ENCODE measurements around the gene FMN2.

GRCh38 chr1:240107058-240107684 is 15.5 kb downstream of the FMN2 start:
- TF ChIP-seq EZH2phosphoT487 (IDR thresholded peaks at IDR 0.05): no peak
- TF ChIP-seq, protein P1, sequence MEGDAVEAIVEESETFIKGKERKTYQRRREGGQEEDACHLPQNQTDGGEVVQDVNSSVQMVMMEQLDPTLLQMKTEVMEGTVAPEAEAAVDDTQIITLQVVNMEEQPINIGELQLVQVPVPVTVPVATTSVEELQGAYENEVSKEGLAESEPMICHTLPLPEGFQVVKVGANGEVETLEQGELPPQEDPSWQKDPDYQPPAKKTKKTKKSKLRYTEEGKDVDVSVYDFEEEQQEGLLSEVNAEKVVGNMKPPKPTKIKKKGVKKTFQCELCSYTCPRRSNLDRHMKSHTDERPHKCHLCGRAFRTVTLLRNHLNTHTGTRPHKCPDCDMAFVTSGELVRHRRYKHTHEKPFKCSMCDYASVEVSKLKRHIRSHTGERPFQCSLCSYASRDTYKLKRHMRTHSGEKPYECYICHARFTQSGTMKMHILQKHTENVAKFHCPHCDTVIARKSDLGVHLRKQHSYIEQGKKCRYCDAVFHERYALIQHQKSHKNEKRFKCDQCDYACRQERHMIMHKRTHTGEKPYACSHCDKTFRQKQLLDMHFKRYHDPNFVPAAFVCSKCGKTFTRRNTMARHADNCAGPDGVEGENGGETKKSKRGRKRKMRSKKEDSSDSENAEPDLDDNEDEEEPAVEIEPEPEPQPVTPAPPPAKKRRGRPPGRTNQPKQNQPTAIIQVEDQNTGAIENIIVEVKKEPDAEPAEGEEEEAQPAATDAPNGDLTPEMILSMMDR (IDR thresholded peaks at IDR 0.05): no peak
- TF ChIP-seq EZH2 (IDR thresholded peaks at IDR 0.05): no peak
